ENCODE measurements around the gene CCDC157. TPM values are rescaled to one million over a fixed set of nuclear protein-coding genes. Genes with fewer than 3 reads are reported as not detected.
A peak's percentile ranks its signal among the peaks of the same experiment; 100 is the strongest.
"Not testable (repeated sequence)": the region's sequence is repeated elsewhere in the genome, so short reads cannot be mapped to it uniquely, and the experiment has no call there.

Gene CCDC157
- total RNA-seq, 1 experiment from 2014 or later = 1.9 TPM

- Histone ChIP-seq H3K4me3 (no peak overlapping the region), H3K9me3 (replicated peaks) (0 out of 2 replicates have a peak, but pooled peaks cover 4% of the 10 kb centered on the region), H3K27ac (no peak overlapping the region), H3K36me3 (no peaks in the 10 kb centered on the region), H3K4me1 (replicated peaks) (peaks cover 20% of the 10 kb centered on the region), H3K27me3 (replicated peaks) (no peaks in the 10 kb centered on the region)
- no peak for DNase-seq (ENCODE audit: low read depth in 1 of 2, low spot score in 2 of 2)
Observed at GRCh38 chr22:30393885-30394284, 37.1 kb downstream of the CCDC157 start.

DNA sequence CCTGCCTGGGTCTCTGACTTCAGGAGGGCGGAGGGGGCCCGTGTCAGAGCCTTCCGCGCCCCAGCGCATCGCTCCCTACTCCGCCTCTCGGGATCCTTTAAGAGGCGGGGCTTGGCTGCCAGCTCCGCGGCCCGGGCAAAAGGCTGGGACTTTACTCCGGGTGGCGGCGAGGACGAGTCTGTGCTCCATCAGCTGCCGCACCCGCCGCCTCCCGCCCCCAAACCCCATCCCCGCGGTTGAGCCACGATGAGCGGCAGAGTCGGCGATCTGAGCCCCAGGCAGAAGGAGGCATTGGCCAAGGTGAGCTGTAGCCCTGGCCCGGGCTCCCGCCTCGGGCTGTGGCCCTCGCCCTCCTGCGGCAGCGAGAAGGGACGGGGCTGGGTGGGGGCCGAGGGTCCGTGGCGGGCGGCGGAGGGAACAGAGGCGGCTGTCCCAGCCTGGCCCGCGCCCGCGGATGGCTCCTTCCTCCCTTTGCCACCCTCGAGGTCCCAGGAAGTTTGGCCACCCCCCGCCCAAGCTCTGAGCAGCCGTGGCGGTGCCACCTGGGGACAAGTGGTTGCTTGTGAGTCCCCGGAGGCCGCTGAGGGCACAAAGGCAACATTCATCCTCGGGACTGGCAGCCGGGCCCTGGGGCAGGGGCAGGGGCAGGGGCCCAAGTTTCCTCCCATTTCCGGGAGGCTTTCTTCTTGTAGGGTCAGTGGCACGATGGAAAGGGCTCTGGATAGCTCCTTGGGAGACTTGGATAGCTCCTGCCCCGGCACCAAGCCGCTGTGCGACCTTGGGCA, 40.3 kb downstream of the CCDC157 start, which contains the start of gene SEC14L2:
Gene SEC14L2, plus strand, starts transcription at position 148 of the 785 bp plus-strand sequence. Its CDS starts 99 bp downstream, at position 247.
- Histone ChIP-seq H3K27ac (no peak within 1 kb of the TSS), H3K4me3 (peak within 1 kb of the TSS; percentile 55), H3K36me3 (no peaks in the 10 kb centered on the region), H3K4me1 (replicated peaks) (peaks cover 15% of the 10 kb centered on the region), H3K9me3 (replicated peaks) (no peaks in the 10 kb centered on the region), H3K27me3 (replicated peaks) (no peaks in the 10 kb centered on the region)
- peak; percentile 52 to 66 for DNase-seq (ENCODE audit: low read depth in 1 of 2, low spot score in 2 of 2)

DNA sequence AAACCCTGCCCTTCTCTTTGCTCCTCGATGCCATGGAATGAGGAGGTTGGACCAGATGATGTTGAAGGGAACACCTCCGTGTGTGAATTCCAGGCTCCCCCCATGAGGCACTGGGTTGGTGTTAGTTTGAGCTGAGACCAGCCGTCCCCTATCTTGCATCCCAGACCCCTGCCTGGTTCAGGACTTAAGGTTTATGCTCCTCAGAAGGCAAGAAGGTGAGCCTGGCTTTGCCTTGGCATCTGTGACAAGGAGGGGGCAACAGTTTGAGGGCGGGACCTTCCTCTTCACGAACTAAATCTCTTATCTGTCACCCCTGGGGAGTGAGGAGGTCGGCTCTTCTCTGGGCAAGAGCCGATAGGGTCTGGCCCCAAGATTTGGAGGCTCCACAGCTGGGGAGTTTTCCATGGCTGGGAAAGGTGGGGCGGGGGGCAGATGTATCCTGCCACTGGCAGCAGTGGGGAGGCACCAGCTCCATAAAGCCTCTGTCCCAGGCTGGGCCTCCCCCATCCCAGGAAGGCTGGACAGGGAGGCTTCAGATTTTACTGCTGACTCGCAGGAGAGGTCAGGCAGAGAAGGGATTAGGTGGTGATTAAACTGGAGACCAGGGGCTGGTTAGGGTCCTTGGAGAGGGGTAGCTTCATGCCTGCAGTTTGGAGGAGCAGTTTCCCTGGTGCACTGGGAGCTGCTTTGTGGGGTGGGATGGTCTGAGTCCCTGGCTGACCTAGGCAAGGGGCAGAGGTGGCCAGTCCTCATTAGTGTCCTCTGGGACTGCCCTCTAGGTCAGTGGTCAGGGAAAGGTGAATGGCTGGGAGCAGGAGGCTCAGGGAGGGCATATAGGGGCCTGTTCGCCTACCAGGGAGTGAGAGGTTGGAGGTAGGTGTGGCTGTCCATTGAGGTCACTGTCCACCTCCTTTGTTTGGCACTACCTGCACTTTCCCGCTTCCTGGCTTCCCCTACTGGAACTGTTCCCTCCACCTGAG, 41.1 kb downstream of the CCDC157 start:
- peaks cover under 1% of the 10 kb centered on the region for H3K36me3 ChIP-seq
- peaks cover 15% of the 10 kb centered on the region for H3K4me1 ChIP-seq (replicated peaks)
- no peak overlapping the region for H3K27ac ChIP-seq
- no peaks in the 10 kb centered on the region for H3K27me3 ChIP-seq (replicated peaks)
- H3K9me3 ChIP-seq (replicated peaks) = no peaks in the 10 kb centered on the region
- no peak for DNase-seq (ENCODE audit: low read depth in 1 of 2, low spot score in 2 of 2)
- peak overlapping the region; percentile 55 for H3K4me3 ChIP-seq

DNA sequence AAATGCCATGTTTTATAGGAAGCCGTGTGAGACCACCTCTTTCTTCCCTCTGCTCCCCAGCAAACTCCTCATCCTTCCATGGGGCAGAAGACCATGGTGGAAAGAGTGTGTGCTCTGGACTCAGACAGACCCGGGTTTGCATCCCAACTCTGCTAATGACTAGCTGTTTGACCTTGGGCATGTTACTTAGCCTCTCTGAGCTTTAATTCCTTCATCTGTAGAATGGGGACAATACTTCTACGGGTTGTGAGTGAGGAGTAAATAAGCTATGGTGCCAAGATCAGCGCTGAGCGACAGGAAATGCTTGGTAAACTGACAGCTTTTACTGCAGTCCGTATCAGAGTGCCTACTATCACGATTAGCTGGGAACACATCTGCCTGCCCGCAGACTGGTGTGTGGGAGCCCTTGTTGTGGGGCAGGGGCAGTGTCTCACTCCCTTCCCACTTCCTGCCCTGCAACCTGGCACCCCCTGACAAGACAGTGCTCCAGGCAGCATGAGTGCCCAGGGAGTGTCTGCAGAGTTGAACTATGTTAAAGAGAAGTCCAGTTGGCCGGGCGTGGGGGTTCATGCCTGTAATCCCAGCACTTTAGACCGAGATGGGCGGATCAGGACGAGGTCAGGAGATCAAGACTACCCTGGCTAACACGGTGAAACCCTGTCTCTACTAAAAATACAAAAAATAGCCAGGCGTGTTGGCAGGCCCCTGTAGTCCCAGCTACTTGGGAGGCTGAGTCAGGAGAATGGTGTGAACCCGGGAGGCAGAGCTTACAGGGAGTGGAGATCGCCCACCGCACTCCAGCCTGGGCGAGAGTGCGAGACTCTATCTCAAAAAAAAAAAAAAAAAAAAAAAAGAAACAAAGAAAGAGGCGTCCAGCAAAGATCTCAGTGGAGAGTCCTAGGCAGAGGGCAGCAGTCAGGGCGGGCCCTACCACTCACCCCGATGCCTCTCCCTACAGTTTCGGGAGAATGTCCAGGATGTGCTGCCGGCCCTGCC, 42.2 kb downstream of the CCDC157 start:
- no peak overlapping the region for H3K4me3 ChIP-seq
- no peaks in the 10 kb centered on the region for H3K9me3 ChIP-seq (replicated peaks)
- H3K27me3 ChIP-seq (replicated peaks) = no peaks in the 10 kb centered on the region
- peaks cover 15% of the 10 kb centered on the region for H3K4me1 ChIP-seq (replicated peaks)
- no peak for DNase-seq (ENCODE audit: low read depth in 1 of 2, low spot score in 2 of 2)
- H3K27ac ChIP-seq = no peak overlapping the region
- H3K36me3 ChIP-seq = peaks cover 6% of the 10 kb centered on the region

GRCh38 chr22:30399718-30400117, 42.9 kb downstream of the CCDC157 start:
- Histone ChIP-seq H3K4me1 (replicated peaks) (peaks cover 15% of the 10 kb centered on the region), H3K36me3 (peaks cover 6% of the 10 kb centered on the region), H3K27ac (no peak overlapping the region), H3K4me3 (no peak overlapping the region), H3K9me3 (replicated peaks) (no peaks in the 10 kb centered on the region), H3K27me3 (replicated peaks) (no peaks in the 10 kb centered on the region)
- DNase-seq (ENCODE audit: low read depth in 1 of 2, low spot score in 2 of 2) = no peak

DNA sequence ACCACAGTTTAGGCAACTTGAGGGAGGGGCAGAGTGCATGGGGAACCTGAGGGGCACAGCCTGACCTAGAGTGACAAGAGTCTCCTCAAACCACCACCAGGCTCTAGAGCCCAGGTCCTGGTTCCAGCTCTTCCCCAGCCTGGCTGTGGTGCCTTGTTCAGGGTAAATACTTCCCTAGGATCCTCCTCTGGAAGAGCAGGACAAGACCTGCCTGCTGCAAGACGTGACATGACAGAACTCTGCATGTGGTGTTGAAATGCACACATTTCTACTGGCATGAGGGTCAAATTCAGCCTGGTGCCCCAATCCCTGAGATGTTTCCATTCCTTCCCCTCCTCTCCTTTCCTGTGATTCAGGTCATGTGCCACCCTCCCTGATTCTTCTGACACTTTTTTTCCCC, 43.4 kb downstream of the CCDC157 start:
- Histone ChIP-seq H3K27ac (no peak overlapping the region), H3K4me3 (no peak overlapping the region), H3K4me1 (replicated peaks) (peaks cover 15% of the 10 kb centered on the region), H3K27me3 (replicated peaks) (no peaks in the 10 kb centered on the region), H3K36me3 (peaks cover 6% of the 10 kb centered on the region), H3K9me3 (replicated peaks) (no peaks in the 10 kb centered on the region)
- no peak for DNase-seq (ENCODE audit: low read depth in 1 of 2, low spot score in 2 of 2)

DNA sequence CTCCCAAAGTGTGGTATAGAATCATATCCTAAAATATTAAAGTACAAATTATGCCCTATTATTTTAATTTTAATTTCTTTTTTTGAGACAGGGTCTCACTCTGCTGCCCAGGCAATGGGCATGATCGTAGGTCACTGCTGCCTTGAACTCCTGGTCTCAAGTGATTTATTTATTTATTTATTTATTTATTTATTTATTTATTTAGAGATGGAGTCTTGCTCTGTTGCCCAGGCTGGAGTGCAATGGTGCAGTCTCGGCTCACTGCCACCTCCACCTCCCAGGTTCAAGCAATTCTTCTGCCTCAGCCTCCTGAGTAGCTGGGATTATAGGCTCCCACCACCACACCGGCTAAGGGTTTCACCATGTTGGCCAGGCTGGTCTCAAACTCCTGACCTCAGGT, 44.2 kb downstream of the CCDC157 start:
- DNase-seq (ENCODE audit: low read depth in 1 of 2, low spot score in 2 of 2); H3K9me3 ChIP-seq (replicated peaks); H3K27ac ChIP-seq; H3K4me3 ChIP-seq; H3K36me3 ChIP-seq; H3K27me3 ChIP-seq (replicated peaks): not testable (repeated sequence)
- peaks cover 15% of the 10 kb centered on the region for H3K4me1 ChIP-seq (replicated peaks)

GRCh38 chr22:30402028-30402765, 45.4 kb downstream of the CCDC157 start:
- no peak for DNase-seq (ENCODE audit: low read depth in 1 of 2, low spot score in 2 of 2)
- no peak overlapping the region for H3K27ac ChIP-seq
- H3K27me3 ChIP-seq (replicated peaks) = no peaks in the 10 kb centered on the region
- peaks cover 15% of the 10 kb centered on the region for H3K4me1 ChIP-seq (replicated peaks)
- H3K9me3 ChIP-seq (replicated peaks) = no peaks in the 10 kb centered on the region
- H3K4me3 ChIP-seq = no peak overlapping the region
- peaks cover 12% of the 10 kb centered on the region for H3K36me3 ChIP-seq

DNA sequence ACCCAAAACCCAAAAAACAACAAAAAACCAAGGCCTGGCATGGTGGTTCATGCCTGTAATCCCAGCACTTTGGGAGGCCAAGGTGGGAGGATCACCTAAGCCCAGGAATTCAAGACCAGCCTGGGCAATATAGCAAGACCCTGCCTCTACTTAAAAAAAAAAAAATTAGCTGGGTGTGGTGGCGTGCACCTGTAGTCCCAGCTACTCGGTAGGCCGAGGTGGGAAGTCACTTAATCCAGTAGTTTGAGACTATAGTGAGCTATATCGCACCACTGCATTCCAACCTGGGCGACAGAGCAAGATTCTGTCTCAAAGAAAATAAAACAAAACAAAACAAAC, 45.9 kb downstream of the CCDC157 start:
- Histone ChIP-seq H3K36me3 (peaks cover 15% of the 10 kb centered on the region), H3K4me1 (replicated peaks) (peaks cover 12% of the 10 kb centered on the region)
- H3K9me3 ChIP-seq (replicated peaks); H3K27me3 ChIP-seq (replicated peaks); DNase-seq (ENCODE audit: low read depth in 1 of 2, low spot score in 2 of 2); H3K4me3 ChIP-seq; H3K27ac ChIP-seq: not testable (repeated sequence)

DNA sequence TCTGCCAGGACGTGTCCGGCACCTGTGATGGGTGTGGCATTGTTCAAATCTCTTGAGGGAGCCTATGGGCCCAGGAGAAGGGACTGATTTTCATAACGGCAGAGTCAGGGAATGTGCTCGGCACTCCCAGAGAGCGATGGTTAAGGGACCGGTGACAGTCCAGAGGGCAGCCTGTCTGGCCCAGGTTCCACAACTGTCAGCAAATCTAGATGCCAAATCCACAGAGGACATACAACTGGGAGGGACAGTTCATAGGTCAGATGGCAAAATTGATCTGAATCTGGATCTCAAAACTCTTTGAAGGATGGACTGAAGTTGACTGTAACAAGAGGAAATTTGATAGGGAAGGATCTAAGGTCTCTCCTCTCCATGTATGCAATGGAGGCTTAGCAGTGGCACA, 47.5 kb downstream of the CCDC157 start:
- DNase-seq (ENCODE audit: low read depth in 1 of 2, low spot score in 2 of 2) = no peak
- peaks cover 25% of the 10 kb centered on the region for H3K36me3 ChIP-seq
- H3K9me3 ChIP-seq (replicated peaks) = no peaks in the 10 kb centered on the region
- no peak overlapping the region for H3K27ac ChIP-seq
- H3K27me3 ChIP-seq (replicated peaks) = no peaks in the 10 kb centered on the region
- H3K4me3 ChIP-seq = no peak overlapping the region
- H3K4me1 ChIP-seq (replicated peaks) = peaks cover 6% of the 10 kb centered on the region; the same call in 1 of the 2 replicates

DNA sequence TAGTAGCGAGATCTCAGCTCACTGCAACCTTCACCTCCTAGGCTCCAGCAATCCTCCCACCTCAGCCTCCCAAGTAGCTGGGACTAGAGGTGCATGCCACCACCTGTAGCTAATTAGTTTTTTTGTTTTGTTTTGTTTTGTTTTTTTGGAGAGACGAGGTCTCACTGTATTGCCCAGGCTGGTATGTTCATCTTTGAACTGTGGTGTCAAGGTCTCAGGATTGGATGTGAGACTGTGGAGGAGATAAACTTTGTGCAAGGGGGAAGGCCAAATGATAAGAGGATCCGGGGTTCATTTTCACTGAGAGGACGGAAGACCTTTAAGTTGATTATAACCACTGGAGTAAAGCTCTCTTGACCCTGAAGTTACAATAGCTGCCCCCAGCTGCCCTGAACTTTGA, 48.9 kb downstream of the CCDC157 start:
- Histone ChIP-seq H3K4me3 (no peak overlapping the region), H3K27ac (no peak overlapping the region), H3K36me3 (peaks cover 40% of the 10 kb centered on the region), H3K4me1 (replicated peaks) (peaks cover 6% of the 10 kb centered on the region; the same call in 1 of the 2 replicates), H3K27me3 (replicated peaks) (no peaks in the 10 kb centered on the region), H3K9me3 (replicated peaks) (no peaks in the 10 kb centered on the region)
- no peak for DNase-seq (ENCODE audit: low read depth in 1 of 2, low spot score in 2 of 2)

- H3K27me3 ChIP-seq (replicated peaks) = no peaks in the 10 kb centered on the region
- H3K4me1 ChIP-seq (replicated peaks) = peaks cover 6% of the 10 kb centered on the region; the same call in 1 of the 2 replicates
- no peak overlapping the region for H3K4me3 ChIP-seq
- no peaks in the 10 kb centered on the region for H3K9me3 ChIP-seq (replicated peaks)
- H3K27ac ChIP-seq = no peak overlapping the region
- DNase-seq (ENCODE audit: low read depth in 1 of 2, low spot score in 2 of 2) = no peak
- peaks cover 46% of the 10 kb centered on the region for H3K36me3 ChIP-seq
Observed at GRCh38 chr22:30406400-30406799, 49.6 kb downstream of the CCDC157 start.

Measured in SJSA1 (cell line).